Measurements from ENCODE around the gene MAST2.

- TF ChIP-seq REST (IDR thresholded peaks at IDR 0.05; ENCODE audit: low read depth) (no peak), CTCF (IDR thresholded peaks at IDR 0.05 in 2 of 3, conservative IDR thresholded peaks at IDR 0.05 in 1 of 3; ENCODE audit: borderline replicate concordance in 1 of 3, insufficient read depth in 1 of 3, low read depth in 2 of 3, low read length in 2 of 3) (no peak)
Measured at GRCh38 chr1:46067652-46068051, 264.2 kb downstream of the MAST2 start.
